GM18868 (cell line): ENCODE measurements around the gene RGL3.
"Not testable (repeated sequence)": the region's sequence is repeated elsewhere in the genome, so short reads cannot be mapped to it uniquely, and the experiment has no call there.

Experiments used
- ATAC-seq: cut with Tn5 transposase; IDR thresholded peaks from one replicate; pipeline ENCODE4 v1.9.1; 2021; ENCODE audit warnings: mild to moderate bottlenecking, moderate library complexity; ENCODE audit not compliant: unreplicated experiment

The RGL3 gene

DNA sequence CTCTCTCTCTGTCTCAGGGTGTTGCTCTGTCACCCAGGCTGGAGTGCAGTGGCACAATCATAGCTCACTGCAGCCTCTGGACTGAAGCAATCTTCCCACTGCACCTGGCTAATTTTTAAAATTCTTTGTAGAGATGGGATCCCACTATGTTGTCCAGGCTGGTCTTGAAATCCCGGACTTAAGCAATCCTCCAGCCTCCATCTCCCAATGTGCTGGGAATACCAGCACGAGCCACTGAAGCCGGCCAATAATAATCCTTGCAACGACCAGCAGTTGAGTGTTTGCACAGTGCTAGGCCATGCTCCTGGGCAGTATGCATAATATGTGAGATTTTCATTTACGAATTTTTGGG lies 34.4 kb downstream of the RGL3 start:
- no peak for ATAC-seq

DNA sequence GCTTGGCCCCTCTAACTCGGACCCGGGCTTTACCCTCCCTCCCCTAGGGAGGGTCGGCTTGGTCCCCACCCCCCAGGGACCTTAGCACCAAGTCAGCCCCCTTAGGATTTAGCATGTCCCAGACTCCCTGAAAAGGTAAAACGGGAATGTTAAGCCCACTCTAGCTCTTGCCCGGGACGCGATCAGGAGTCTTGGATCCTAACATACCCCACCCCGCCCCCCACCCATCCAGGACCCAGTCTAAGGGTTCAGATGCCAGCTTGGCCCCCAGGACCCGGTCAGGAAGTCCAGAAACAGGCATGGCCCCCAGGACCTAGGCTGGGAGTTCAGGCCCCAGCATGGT lies 35.4 kb downstream of the RGL3 start:
- no peak for ATAC-seq

DNA sequence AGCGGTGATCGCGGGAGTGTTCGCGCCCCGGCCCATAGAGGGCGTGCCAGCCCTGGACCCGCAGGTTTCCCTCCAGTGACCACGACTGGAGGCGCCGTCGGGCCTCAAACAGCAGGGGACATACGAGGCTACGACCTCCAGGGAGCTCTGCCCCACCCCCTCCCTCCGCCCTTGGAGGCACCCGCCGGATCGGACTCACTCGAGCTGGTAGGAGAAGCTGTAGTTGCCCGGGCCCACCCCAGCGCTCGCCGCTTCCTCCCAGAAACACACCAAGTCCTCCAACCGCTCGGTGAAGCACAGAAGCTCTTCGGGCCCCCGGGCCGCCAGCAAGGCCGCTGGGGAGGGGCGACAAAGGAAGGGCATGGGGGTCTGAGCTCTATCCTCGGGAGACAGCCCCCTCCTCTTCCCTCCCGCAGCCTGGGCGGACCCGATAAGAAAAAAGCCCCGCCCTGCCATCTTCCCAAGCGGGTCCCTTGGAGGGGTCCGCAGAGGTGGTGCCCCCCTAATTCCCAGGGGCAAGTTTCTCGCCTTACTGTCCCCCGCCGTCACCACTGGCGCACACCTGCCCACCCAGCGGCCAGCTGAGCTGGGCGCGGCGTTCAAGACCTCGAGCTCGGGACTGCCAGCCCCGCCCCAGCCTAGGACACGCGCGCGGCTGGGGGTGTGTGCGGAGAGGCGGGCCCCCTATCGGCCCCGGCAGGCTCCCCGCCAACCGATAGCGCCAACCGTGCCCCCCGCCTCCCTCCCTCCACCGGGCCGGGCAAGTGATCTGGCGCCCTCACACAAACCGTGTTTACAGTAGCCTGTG lies 36.0 kb downstream of the RGL3 start:
- no peak for ATAC-seq

DNA sequence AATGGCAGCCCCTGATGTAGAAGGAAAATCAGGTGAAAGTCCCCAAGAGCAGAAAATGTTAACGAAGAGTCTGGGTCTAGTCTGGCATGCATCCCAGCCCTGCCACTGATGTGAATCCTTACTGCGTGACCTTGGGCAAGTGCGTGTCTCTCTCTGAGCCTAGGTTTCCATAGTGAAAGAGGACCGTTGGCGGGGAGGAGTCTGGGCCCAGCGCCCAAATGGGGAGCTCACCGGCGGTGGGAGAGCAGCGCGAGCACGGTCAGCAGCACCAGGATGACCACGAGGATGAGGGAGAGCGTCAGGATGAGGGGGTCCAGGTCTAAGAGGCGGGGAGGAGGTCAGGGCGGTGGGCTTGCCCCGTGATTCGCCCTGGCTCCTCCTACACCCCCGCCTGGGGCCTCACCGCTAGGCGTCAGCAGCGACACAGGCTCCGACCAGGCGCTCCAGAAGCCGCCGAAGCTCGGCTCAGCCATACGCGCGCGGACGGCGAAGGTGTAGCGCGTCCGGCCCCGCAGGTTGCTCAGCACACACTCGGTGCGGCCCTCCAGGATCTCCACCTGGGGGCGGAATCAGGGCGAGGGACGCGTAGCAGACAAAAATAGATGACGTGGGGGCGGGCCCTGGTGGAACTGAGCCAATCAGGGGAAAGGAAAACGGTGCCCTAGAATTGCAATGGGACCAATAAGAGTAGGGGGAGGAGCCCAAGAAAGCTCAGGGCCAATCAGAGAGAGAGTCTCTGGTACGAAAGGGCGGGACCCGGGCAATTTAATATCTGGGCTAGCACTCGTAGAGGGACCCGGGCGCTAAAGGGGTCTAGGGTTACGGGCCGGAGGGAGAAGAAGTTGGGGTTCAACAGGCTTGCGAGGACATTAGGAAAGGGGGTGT lies 38.2 kb downstream of the RGL3 start:
- peak; percentile 75 for ATAC-seq

DNA sequence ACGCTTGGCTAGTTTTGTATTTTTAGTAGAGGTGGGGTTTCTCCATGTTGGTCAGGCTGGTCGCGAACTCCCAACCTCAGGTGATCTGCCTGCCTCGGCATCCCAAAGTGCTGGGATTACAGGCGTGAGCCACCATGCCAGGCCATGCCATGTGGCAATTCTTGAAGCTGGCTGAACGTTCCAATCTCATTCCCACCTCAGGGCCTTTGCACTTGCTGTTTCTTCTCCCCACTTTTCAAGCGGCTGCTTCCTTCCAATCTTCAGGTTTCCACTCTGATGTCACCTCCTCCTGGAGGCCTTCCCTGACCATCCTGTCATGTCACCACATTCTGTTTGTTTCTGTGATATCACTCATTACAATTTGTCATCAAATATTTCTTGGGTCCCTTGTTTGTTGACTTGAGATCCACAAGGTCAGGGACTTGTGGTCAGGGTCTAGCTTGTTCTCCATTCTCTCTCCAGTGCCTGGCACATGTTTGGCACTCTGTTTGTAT lies 39.2 kb downstream of the RGL3 start:
- ATAC-seq, result no peak

DNA sequence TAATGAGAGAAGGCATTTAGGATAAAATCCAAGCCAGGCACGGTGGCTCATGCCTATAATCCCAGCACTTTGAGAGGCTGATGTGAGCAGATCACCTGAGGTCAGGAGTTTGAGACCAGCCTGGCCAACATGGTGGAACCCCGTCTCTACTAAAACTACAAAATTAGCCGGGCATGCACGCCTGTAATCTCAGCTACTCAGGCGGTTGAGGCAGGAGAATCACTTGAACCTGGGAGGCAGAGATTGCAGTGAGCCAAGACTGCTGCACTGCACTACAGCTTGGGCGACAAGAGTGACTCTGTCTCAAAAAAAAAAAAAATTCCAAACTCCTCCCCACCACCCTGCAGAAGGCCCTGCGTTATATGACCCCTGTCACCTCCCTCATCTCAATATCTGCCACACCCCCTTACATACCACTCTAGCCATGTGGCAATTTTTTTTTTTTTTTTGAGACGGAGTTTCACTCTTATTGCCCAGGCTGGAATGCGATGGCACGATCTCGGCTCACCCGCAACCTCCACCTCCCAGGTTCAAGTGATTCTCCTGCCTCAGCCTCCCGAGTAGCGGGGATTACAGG lies 39.8 kb downstream of the RGL3 start:
- not testable (repeated sequence) for ATAC-seq

DNA sequence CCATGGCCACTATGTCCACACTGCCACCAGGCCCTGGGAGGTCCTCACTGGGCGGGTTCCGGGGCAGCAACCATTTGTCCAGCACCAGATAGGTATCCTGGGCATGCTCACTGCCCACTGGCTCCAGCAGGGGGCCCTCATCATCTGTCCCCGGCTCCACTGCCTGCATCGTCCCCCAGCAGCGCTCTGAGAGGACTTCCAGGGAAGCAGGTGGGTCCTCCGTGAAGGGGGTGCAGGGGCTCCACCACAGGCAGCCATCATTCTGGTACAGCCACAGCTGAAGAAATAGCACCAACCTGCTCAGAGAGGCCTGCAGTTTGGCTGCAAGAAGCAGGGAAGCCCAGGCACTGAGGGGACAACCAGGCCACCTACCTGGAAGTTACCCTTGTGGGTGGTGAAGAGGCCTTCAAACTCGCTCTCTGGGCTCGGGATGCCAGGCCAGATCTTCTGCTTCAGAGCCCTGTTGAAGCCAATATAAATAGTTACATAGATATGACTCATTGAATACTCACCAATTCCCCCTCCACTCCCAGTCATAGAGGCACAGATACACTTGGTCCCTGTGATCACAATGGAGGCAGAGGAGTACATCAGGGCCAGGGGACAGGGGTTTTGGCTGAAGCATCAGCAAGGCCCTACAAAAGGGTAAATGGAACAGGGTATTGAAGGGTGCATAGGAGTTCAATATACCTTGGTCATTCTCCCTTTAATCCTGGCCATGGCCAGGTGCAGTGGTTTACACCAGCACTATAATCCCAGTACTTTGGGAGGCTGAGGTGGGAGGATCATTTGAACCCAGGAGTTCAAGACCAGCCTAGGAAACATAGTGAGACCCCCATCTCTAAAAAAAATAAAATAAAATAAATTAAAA lies 40.6 kb downstream of the RGL3 start:
- ATAC-seq, result no peak

DNA sequence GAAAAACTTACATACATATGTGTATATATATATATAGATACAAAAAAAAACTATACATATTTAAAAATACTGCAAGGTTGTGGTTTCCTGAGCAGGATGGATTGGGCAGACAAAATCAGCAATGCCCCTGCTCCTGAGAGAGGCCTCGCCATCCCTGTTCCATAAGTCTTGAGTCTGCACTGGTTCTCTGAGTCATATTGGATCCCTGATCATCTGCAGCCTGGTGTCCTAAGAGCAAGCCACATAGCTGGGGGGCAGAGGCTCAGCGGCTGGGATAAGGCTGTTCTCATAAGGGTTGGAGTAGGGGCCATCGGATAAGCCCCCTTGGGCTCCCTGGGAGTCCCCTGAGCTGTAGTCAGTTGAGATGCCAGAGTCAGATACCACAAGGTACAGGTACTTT lies 41.4 kb downstream of the RGL3 start:
- no peak for ATAC-seq

DNA sequence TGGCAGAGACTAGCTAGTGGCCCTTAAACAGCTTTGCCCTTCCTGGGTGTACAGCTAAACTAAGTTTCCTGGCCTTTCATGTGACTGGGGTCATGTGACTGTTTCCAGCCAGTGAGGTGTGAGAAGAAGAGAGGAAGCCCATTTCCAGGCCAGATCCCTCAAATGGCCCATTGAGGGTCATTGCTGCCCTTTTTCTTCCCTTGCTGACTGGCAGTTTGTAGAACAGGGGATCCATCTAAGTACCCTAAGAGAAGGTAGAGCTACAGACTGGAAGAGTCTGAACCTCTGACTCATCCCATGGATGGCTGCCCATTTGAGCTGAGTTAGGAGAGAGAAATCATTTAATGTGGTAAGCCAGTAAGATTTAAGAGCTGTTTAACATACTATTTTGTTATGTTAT lies 41.9 kb downstream of the RGL3 start:
- no peak for ATAC-seq

DNA sequence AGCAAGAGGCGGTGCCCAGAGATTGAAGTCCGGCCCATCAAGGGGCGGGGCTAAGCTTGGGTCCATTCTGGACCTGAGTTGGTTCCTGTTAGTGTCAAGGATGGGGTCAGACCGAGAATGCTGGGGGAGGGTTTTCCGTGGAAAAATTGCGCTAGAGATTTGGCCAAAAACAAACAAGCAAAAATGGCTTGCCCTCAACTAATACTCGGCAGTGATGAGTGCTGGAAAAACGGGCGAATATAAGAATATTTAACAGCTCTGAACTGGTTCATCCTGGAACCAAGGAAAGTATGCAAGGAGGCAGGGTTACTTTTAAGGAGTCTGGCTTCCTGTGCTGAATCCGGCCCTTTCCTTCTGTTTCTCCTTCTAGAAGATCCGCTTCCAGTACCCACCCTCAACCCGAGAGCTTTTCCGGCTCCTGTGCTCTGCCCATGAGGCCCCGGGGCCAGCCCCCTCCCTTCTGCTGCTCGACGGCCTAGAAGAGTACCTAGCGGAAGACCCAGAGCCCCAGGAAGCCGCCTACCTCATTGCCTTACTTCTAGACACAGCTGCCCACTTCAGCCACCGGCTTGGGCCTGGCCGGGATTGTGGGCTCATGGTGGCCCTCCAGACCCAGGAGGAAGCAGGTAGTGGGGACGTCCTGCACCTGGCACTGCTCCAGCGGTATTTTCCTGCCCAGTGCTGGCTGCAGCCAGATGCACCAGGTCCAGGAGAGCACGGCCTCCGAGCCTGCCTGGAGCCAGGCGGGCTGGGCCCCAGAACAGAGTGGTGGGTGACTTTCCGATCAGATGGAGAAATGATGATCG lies 43.8 kb downstream of the RGL3 start:
- ATAC-seq, result no peak

DNA sequence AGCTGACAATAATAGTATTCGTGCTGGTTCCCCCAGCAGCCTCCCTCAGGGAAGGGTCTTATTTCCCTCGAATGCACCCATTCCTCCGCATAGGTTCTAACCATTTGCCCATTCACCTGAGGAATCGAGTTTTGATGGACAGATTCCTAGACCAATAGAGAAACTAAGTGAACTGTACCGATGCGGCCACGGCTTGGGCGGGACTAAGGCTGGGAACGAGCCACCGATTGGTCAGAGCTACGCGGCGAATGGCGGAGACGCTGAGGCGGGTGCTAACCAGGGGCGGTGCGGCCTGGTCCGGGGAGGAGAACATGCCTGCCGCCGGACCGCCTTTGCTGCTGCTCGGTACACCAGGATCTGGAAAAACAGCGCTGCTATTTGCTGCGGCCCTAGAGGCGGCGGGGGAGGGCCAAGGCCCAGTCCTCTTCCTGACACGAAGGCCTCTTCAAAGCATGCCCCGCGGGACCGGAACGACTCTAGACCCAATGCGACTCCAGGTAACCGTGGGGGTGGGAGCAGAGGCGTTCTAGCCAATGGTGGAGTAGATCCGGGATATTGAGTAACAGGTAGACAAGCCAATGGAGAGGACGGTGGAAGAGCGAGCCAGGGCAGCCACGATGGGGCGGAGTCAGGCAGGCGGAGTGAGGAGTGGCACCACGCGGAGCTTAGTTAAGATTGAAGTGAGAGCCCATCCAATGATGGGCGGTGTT lies 44.5 kb downstream of the RGL3 start, which contains the start of gene SWSAP1:
Gene SWSAP1 (plus strand): TSS at position 234 of the 710 bp plus-strand sequence. CDS start 15 bp downstream, at position 249.
- ATAC-seq, result peak; percentile 84

DNA sequence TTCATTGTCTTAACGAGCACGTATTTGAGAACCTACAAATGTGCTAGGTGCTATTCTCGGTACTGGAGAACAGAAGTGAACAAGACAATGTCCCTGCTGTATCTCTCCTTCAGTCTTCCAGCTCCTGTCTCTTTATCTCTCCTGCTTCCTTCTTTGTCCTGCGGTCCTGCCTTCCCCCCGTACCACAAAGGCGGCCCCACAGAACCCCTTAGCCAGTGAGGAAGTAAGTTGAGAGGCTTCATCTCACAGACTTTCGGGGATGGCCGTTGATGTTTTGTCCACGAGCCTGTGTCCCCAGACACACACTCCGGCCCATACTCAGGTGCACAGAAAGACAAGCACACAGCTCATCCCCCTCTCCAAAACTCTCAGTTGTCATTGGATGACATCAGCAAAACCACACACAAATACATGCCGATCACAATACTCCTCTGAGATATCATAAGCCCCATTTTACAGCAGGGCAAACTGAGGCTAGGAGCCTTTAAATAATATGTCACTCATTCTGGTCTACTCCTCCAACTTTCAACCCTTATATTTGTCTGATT lies 45.2 kb downstream of the RGL3 start:
- no peak for ATAC-seq

DNA sequence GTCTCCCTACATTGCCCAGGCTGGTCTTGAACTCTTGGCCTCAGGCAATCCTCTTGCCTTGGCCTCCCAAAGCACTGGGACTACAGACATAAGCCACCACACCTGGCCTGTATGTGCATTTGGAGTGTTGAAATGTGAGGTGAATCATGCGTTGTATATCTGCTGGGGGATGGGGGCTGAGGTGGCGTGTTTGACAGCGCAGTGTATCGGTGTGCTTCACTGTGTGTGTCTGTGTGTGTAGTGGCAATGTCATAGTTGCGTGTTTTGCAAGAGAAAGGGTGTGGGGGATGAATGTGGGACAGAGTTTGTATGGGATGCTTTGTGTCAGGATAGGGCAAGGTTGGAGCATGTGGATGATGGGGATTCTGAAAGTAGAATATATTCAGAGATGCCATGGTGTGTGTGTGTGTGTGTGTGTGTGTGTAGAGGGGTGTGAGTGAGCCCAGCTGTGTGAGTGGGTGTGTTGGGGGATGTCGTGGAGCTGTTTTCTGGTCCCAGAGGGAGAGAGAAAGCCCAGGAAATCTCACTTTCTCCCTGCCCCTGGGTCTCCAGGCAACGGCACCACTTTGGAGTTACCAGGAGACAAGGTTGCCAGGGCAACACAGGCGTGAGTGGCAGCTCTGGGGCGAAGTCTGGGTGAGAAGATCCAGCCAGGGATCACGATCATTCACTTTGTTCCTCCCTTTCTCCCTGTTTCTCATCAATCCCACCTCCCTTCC lies 45.8 kb downstream of the RGL3 start:
- ATAC-seq, result no peak

DNA sequence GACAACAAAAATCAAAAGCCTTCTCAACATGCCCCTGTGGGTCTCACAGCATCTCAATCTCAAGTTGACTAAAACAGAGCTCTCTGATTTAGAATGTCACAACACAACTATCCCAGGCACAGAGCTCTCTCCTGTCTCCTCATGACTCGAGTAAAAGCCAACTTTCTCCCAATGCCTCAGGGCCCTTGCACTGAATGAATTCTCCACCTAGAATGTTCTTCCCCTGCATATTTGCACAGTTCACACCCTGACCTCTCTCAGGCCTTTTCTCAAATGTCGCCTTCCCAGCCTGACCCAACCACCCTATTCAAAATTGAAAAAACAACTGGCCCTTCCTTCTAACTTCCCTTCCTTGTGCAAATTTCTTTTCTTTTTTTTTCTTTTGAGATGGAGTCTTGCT lies 48.4 kb downstream of the RGL3 start:
- ATAC-seq, result no peak

DNA sequence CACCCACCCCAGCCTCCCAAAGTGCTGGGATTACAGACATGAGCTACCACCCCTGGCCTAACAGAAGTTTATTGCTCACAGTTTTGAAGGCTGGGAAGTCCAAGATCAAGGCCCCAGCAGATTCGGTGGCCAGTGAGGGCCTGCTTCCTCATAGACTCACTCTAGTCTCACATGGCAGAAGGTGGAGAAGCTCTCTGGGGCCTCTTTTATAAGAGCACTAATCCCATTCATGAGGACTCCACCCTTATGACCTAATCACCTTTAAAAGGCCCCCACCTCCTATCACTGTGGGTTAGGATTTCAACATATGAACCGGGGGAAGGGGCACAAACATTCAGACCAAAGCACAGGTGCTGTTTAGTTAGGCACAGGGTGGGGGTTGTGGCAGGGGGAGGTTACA lies 51.6 kb downstream of the RGL3 start:
- ATAC-seq, result no peak

DNA sequence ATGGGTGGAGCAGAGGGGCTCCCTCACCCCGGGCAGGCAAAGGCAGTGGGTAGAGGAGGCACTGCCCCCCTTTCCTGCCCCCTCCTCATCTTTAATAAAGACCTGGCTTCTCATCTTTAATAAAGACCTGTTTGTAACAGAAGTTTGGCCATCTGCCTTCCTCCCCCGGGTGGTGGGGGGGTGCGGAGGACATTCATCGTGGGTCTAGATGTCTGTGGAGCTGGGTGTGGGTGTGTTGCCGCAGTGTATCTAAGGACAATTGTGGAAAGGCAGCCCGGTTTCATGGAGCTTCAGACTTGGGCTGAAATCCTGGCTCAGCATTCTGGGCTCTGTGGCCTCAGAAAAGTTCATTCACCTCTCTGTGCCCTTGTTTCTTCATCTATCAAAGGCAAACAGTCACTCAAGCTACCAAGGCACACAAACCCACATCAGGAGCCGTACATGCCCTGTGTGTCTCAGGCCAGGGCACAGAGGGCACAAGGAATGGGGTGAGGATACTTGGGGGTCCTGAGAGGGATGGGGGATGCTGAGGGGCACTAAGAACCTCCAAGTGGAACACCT lies 53.5 kb downstream of the RGL3 start:
- no peak for ATAC-seq

DNA sequence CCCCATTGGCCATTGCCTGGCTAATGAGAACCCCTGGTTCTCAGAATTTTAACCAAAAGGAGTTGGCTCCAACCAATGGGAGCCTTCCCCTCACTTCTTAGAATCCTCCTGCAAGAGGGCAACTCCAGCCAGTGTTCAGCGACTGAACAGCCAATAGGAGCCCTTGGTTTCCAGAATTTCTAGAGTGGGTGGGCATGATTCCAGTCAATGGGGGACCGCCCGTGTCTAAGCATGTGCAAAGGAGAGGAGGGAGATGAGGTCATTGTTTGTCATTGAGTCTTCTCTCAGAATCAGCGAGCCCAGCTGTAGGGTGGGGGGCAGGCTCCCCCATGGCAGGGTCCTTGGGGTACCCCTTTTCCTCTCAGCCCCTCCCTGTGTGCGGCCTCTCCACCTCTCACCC lies 54.2 kb downstream of the RGL3 start:
- no peak for ATAC-seq

DNA sequence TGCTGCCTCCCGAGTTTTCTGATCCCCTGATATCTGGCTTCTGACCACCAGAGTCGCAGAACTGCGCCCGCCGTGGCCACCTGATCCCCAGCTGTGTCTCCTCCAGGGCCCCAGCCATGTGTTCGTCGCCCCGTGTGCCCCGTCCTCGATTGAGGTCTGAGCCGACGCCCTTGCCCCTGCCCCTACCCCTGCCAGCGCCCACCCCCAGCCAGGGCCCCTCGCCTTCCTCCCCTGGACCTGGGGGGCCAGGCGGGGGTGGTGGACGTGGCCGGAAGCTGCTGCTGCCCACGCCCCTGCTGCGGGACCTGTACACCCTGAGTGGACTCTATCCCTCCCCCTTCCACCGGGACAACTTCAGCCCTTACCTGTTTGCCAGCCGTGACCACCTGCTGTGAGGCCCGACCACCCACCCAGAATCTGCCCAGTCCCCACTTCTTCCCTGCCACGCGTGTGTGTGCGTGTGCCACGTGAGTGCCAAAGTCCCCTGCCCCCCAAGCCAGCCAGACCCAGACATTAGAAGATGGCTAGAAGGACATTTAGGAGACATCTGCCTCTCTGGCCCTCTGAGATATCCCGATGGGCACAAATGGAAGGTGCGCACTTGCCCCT lies 54.7 kb downstream of the RGL3 start:
- ATAC-seq, result no peak
